HG03159 (cell line): ENCODE data around the gene DOK7.

Experiments used
- ATAC-seq: cut with Tn5 transposase; IDR thresholded peaks from one replicate; pipeline ENCODE4 v1.9.1; 2021; ENCODE audit warnings: mild to moderate bottlenecking, moderate library complexity; ENCODE audit not compliant: unreplicated experiment

Gene DOK7

GRCh38 chr4:3462790-3463415 is at the start of gene DOK7:
Gene DOK7, plus strand, starts transcription at chr4:3463306. Its CDS starts 70 bp downstream, at chr4:3463376.
- no peak for ATAC-seq

- ATAC-seq = no peak
These were observed 49.3 kb upstream of the DOK7 start for GRCh38 chr4:3413675-3414420.

GRCh38 chr4:3414421-3415279 is 48.5 kb upstream of the DOK7 start:
- ATAC-seq = no peak

- ATAC-seq = no peak
These were observed 47.5 kb upstream of the DOK7 start for GRCh38 chr4:3415471-3416141.

GRCh38 chr4:3416270-3416669 is 46.8 kb upstream of the DOK7 start:
- no peak for ATAC-seq

- no peak for ATAC-seq
These were observed 46.3 kb upstream of the DOK7 start for GRCh38 chr4:3416821-3417221.

GRCh38 chr4:3417448-3417847 is 45.7 kb upstream of the DOK7 start:
- ATAC-seq = no peak

- no peak for ATAC-seq
These were observed 44.9 kb upstream of the DOK7 start for GRCh38 chr4:3418029-3418762.

- ATAC-seq = no peak
These were observed 43.1 kb upstream of the DOK7 start for GRCh38 chr4:3419836-3420605.

GRCh38 chr4:3420606-3420955 is 42.5 kb upstream of the DOK7 start:
- no peak for ATAC-seq

- ATAC-seq = no peak
These were observed 42.1 kb upstream of the DOK7 start for GRCh38 chr4:3420956-3421355.

- ATAC-seq = no peak
These were observed 41.6 kb upstream of the DOK7 start for GRCh38 chr4:3421470-3421869.

GRCh38 chr4:3422241-3422801 is 40.8 kb upstream of the DOK7 start:
- ATAC-seq = no peak

- ATAC-seq = no peak
These were observed 40.3 kb upstream of the DOK7 start for GRCh38 chr4:3422808-3423297.

GRCh38 chr4:3423406-3423805 is 39.7 kb upstream of the DOK7 start:
- no peak for ATAC-seq

- ATAC-seq = no peak
These were observed 39.2 kb upstream of the DOK7 start for GRCh38 chr4:3423952-3424351.

- ATAC-seq = no peak
These were observed 38.5 kb upstream of the DOK7 start for GRCh38 chr4:3424522-3425095.

GRCh38 chr4:3426465-3427133 is 36.5 kb upstream of the DOK7 start:
- ATAC-seq = no peak

GRCh38 chr4:3427134-3427476 is 36.0 kb upstream of the DOK7 start:
- ATAC-seq = no peak
